ENCODE measurements around the gene KRT83.

DNA sequence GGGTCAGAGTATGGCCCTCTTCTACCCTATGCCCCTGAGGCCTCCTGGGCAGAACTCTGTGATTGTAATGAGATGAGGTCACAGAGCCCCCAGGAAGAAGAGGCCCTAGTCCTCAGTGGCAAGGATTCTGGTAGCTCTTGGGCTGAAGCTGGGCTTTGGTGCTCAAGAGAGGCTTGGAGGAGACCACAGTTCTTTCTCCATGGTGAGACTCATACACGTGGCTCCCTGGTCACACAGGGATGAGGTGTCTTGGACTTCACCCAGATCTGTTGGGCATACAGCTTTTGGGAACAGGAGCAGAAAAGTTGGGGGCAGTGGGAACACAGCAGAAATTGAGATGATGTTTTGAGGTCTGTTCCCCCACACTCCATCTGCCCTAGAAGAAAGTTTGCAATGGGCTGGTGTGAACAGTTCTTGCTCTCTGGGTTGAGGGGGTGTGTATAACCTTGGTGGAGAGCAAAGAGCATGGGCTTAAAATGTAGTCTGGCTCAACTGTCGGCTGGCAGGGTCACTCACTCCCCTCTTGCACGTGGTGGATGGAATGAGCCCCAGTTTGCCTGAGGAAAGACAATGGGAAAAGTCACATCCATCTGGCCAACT is 46.6 kb downstream of the KRT83 start, which contains the start of gene KRT86:
- TF ChIP-seq POLR2A (IDR thresholded peaks at IDR 0.05; ENCODE audit: low read depth, low read length) (no peak), SPI1 (IDR thresholded peaks at IDR 0.05; ENCODE audit: low read depth, low read length) (no peak), PAX5 (IDR thresholded peaks at IDR 0.05; ENCODE audit: insufficient read depth, low read length, severe bottlenecking) (no peak), POLR2AphosphoS5 (IDR thresholded peaks at IDR 0.05; ENCODE audit: low read depth, low read length) (no peak), TAF1 (IDR thresholded peaks at IDR 0.05; ENCODE audit: low read depth, low read length) (no peak)

Data from GM12891 (cell line).